Urinary bladder (tissue), 4 donors: Measurements from ENCODE around the gene METTL17. TPM values are rescaled to one million over a fixed set of nuclear protein-coding genes. Genes with fewer than 3 reads are reported as not detected.

Source experiments
- DNase-seq: peaks from one replicate; pipeline ENCODE4 v3.0.0-alpha.2; 2015; ENCODE audit errors: extremely low spot score
- H3K27ac ChIP-seq: one replicate; pipeline ENCODE4 v1.5.1; 2013; ENCODE audit warnings: low read depth, mild to moderate bottlenecking, moderate library complexity
- H3K36me3 ChIP-seq: one replicate; pipeline ENCODE4 v1.6.1; 2013; ENCODE audit warnings: mild to moderate bottlenecking, moderate library complexity; ENCODE audit not compliant: insufficient read depth
- H3K4me1 ChIP-seq: one replicate; pipeline ENCODE4 v1.6.1; 2013; ENCODE audit warnings: mild to moderate bottlenecking, moderate library complexity; ENCODE audit not compliant: insufficient read depth
- H3K4me3 ChIP-seq: one replicate; pipeline ENCODE4 v1.5.1; 2013; ENCODE audit warnings: low read depth, low read length
- WGBS: extraction: QIAGEN DNeasy Blood & Tissue Kit; methylation state at CpG from one replicate; pipeline ENCODE4 v1.1.7; 2013; 5-methylcytosine and 5-hydroxymethylcytosine counted together
- polyA plus RNA-seq: library from polyadenylated mRNA; stranded (reverse); fragments of 200-250 nt; gene quantifications from one replicate; pipeline ENCODE4 v1.2.3, GENCODE V29; 2013
- total RNA-seq: library from RNA; depleted of rRNA; stranded (reverse); fragments of >200 nt; gene quantifications from one replicate; pipeline ENCODE4 v1.2.3, GENCODE V29; 2014
- donor health status: healthy with polysubstance abuse.
- donor health status: healthy.

METTL17 gene
- total and polyA plus RNA-seq, 2 donors = 38.3 to 52.1 TPM

DNA sequence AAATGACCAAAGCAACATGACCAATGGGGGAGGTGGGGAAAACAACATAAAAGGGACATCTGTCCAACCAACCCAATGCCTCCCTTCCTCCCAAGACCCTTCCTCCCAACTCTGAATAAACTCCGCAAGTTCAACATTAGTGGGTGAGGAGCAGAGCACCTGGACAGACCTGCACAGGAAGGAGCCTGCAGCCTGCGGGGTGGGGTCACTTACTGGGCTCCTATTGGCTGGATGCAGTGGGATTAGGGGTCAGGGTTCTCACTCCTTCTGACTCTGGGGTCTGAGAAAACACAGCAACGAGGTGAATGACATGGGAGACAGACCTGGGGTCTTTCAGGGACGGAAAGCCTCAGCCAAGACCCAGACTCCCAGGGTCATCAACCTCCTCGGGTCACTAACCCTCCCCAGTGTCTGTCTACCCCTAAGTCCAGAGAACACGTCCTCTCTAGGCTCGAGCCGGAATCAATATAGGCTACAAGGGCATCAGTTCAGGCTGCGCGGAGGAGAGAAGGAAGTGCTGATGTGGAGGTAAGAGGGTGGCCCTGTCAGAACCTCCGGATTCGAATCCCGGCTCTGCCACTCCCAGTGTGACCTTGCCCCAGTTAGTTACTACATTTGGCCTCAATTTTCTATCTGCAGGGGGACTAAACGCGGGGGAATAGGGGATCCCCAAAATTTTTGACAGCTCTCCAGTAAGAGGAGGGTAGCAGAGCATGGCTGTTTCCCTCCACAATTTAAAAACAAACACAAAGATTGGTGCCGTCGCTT is 34.2 kb downstream of the METTL17 start:
- peak overlapping the region; percentile 87 for H3K4me3 ChIP-seq
- no peak for DNase-seq
- H3K27ac ChIP-seq = no peak overlapping the region
- no peaks in the 10 kb centered on the region for H3K4me1 ChIP-seq
- peaks cover 2% of the 10 kb centered on the region for H3K36me3 ChIP-seq
- 19% methylated on average over 17 of the region's 17 CpGs for WGBS

DNA sequence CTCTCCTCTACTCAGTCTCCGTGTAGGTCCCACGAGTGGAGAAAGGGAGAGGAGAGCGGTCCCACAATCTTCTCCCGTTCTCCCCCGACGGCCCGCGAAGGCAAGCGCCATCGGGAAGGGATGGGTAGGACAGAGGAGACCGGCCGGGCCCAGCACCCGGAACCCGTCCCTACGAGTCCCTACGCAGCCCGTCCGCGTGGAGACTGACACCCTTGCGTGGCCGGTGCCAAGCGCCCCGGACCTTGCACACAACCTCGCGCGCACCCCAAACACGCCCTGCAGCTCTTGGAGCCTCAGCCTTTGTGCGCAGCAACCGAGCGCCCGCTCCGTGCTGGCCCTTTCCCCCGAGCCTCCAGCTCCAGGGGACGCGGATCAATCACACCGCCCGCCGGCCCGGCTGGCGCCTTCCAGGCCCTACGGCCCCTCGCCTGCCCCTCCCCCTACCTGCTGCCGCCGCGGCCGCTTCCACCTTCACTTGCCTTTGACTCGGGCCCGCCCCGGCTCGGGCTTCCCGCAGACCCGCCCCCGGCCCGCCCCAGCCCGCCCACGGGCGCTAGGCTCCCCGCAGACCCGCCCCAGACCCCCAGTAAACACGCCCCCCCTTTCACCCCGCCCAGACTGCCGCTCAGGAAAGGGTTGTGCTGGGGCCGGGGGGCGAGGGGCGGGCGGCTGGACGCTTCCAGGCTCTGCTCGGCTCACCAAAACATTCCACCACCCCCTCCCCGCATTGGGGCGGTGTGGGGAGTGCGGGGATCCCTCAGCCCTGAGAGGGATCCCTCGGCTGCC is 35.0 kb downstream of the METTL17 start, which contains the start of gene NDRG2:
NDRG2 (minus strand) TSS at position 477 of the 786 bp plus-strand sequence. CDS start 1,746 bp downstream, outside the sequence.
- no peaks in the 10 kb centered on the region for H3K4me1 ChIP-seq
- peak within 1 kb of the TSS; percentile 95 for H3K27ac ChIP-seq
- no peak for DNase-seq
- peaks cover 2% of the 10 kb centered on the region for H3K36me3 ChIP-seq
- peak within 1 kb of the TSS; percentile 87 for H3K4me3 ChIP-seq
- under 1% methylated on average over 72 of the region's 72 CpGs for WGBS

- 4% methylated on average over 58 of the region's 58 CpGs for WGBS
- peaks cover 2% of the 10 kb centered on the region for H3K36me3 ChIP-seq
- no peaks in the 10 kb centered on the region for H3K4me1 ChIP-seq
- no peak for DNase-seq
- H3K4me3 ChIP-seq = peak overlapping the region; percentile 87
- peak overlapping the region; percentile 95 for H3K27ac ChIP-seq
Measured at GRCh38 chr14:21025371-21026273, 35.8 kb downstream of the METTL17 start.

- Histone ChIP-seq H3K4me3 (no peak overlapping the region), H3K4me1 (no peaks in the 10 kb centered on the region), H3K27ac (peak overlapping the region; percentile 78), H3K36me3 (no peaks in the 10 kb centered on the region)
- 61% methylated on average over 7 of the region's 7 CpGs for WGBS
- DNase-seq = no peak
Measured at GRCh38 chr14:21026274-21026987, 36.7 kb downstream of the METTL17 start.

DNA sequence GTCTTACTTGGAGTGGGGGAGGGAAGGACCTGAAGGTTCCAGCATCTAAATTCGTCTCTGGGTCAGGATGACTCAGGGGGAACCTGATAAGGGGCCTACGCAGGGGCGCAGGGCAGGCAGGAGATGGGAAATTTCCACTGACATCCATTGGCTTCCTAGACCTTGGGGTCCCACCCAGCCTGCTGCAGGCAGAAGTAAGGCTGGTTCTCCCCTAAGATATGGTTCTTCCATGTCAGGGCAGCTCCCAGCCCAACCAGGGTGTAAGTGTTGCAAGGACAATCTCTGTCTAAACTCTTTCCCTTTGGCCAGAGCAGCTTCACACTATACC is 37.2 kb downstream of the METTL17 start:
- no peak for DNase-seq
- Histone ChIP-seq H3K27ac (peak overlapping the region; percentile 78), H3K4me3 (no peak overlapping the region), H3K36me3 (no peaks in the 10 kb centered on the region), H3K4me1 (no peaks in the 10 kb centered on the region)
- 32% methylated on average over 3 of the region's 3 CpGs for WGBS

DNA sequence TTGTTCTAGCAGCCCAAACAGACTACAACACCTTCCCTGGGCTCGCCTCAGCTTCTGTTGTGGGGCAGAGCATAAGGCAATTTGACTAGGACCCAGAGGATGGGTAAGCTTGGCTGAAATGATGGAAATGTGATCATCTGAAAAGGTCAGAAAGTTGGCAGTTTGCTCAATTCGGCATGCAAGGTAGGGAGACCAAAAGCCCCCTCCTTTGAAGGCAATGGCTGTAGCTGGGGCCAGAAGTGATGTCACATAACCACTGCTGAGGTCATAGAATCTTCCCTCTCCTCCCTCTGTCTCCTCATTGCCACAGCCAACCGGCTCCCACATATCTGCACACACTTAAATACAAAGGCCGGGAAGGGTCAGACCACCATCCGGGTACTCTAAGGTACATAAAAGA is 40.1 kb downstream of the METTL17 start, which contains the start of gene TPPP2:
TPPP2 (plus strand) TSS at position 301 of the 400 bp plus-strand sequence. CDS start 365 bp downstream, outside the sequence.
- Histone ChIP-seq H3K4me3 (no peak within 1 kb of the TSS), H3K36me3 (no peaks in the 10 kb centered on the region), H3K4me1 (no peaks in the 10 kb centered on the region), H3K27ac (no peak within 1 kb of the TSS)
- 92% methylated on average over 5 of the region's 5 CpGs for WGBS
- DNase-seq = no peak

DNA sequence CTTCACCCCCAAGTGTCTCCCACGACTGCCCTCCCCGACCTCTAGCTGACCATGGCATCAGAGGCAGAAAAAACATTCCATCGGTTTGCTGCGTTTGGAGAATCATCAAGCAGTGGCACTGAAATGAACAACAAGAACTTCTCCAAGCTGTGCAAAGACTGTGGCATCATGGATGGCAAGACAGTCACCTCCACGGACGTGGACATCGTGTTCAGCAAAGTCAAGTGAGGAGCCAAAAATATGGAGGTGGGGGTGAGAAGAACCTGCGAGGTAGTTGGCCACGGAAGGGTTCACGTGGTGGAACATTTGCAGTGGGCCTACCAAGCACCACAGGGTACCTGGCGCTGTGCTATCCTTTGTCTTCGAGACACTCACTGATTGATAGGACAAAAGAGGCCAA is 40.8 kb downstream of the METTL17 start:
- DNase-seq = no peak
- Histone ChIP-seq H3K4me3 (no peak overlapping the region), H3K27ac (no peak overlapping the region), H3K4me1 (no peaks in the 10 kb centered on the region), H3K36me3 (no peaks in the 10 kb centered on the region)
- WGBS = 90% methylated on average over 12 of the region's 12 CpGs

GRCh38 chr14:21032326-21033132 is 42.7 kb downstream of the METTL17 start:
- Histone ChIP-seq H3K4me1 (no peaks in the 10 kb centered on the region), H3K27ac (no peak overlapping the region), H3K4me3 (no peak overlapping the region), H3K36me3 (no peaks in the 10 kb centered on the region)
- DNase-seq = no peak
- WGBS = 87% methylated on average over 5 of the region's 5 CpGs

GRCh38 chr14:21033133-21033698 is 43.4 kb downstream of the METTL17 start:
- no peaks in the 10 kb centered on the region for H3K36me3 ChIP-seq
- 81% methylated on average over 4 of the region's 4 CpGs for WGBS
- H3K27ac ChIP-seq = no peak overlapping the region
- no peaks in the 10 kb centered on the region for H3K4me1 ChIP-seq
- DNase-seq = no peak
- H3K4me3 ChIP-seq = no peak overlapping the region

DNA sequence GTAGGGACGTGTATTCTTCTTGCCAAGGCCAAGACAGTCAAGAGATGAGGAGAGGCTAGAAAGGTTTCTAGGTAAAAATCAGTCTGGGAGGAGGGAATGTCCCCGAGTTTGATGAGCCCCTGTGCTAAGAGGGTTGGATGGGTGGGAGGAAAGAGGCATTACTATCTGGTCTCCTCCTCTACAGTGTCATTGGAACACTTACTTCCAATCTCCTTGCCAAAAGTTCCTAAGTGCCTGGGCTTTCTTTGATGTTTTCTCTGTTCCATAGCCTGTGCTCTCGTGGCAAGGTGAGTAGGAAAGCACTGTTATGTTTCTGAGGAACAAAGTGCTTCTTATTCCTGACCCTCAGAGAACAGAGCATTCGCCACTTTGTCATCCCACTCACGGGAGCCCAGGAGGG is 44.9 kb downstream of the METTL17 start, which contains the start of gene RNASE13:
RNASE13 (minus strand) TSS at position 101 of the 400 bp plus-strand sequence. CDS start 519 bp downstream, outside the sequence.
- H3K36me3 ChIP-seq = no peaks in the 10 kb centered on the region
- no peak for DNase-seq
- H3K4me1 ChIP-seq = no peaks in the 10 kb centered on the region
- WGBS = 81% methylated on average over 5 of the region's 5 CpGs
- no peak within 1 kb of the TSS for H3K27ac ChIP-seq
- H3K4me3 ChIP-seq = no peak within 1 kb of the TSS

DNA sequence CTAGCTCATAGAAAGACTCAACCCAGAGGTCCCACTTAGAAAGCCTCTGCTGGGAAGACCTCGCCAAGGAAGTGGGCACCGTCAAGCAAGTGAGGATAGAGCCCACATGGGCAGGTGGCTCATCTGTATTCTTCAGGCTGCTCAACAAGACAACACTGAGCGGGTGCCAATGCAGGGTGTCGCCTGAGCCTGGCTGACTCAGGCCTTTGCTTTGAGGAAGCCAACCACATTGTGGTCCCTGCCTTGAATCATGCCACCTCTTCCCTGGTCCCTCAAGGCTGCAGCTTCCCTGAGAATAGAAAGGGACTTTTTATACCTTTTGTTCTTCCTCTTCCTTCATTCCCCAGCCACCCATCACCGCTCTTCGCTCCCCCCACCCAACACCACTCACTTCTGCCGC is 47.0 kb downstream of the METTL17 start:
- Histone ChIP-seq H3K4me1 (no peaks in the 10 kb centered on the region), H3K36me3 (no peaks in the 10 kb centered on the region), H3K4me3 (no peak overlapping the region), H3K27ac (no peak overlapping the region)
- no peak for DNase-seq
- 93% methylated on average over 7 of the region's 7 CpGs for WGBS

DNA sequence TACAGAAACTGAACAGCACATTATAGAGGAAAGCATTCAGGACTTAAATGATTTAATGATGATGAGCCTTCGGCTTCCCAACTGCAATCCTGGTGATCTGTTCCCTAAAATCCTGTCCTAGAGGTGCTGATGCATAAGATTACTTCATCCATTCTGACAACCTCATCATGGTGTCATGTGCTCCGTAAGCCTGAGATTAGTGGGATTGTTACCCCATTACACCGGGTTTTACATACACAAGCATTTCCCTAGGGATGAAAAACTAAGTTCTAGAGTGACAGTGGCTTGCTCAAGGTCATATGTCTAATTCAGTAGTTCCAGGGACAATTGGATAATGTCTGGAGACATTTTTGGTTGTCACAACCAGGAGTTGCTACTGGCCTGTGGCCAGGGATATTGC is 47.4 kb downstream of the METTL17 start:
- Histone ChIP-seq H3K4me1 (no peaks in the 10 kb centered on the region), H3K4me3 (no peak overlapping the region), H3K36me3 (no peaks in the 10 kb centered on the region), H3K27ac (no peak overlapping the region)
- 84% methylated on average over 3 of the region's 3 CpGs for WGBS
- DNase-seq = no peak
